Neural cell (in vitro differentiated cells): Measurements from ENCODE around the gene CHCHD1.

Experiments
- EP300 ChIP-seq: fragments of 450-650 bp; conservative IDR thresholded peaks from 2 replicates; pipeline ENCODE4 v1.6.1; 2014; ENCODE audit warnings: antibody characterized with exemption, mild to moderate bottlenecking, moderate library complexity; ENCODE audit not compliant: poor library complexity, severe bottlenecking
- EZH2 ChIP-seq: fragments of 200-600, 300-800 bp; shearing (Covaris generic), sonication (generic); IDR thresholded peaks from 2 replicates; pipeline ENCODE4 v1.6.1; 2014; ENCODE audit warnings: antibody characterized with exemption, low read length, borderline replicate concordance, mild to moderate bottlenecking; ENCODE audit not compliant: insufficient read depth, poor library complexity, severe bottlenecking
- MXI1 ChIP-seq: fragments of 450-650 bp; conservative IDR thresholded peaks from 2 replicates; pipeline ENCODE4 v1.6.1; 2014; ENCODE audit warnings: antibody characterized with exemption, mild to moderate bottlenecking; ENCODE audit not compliant: poor library complexity, severe bottlenecking
- POLR2AphosphoS5 ChIP-seq: IDR thresholded peaks from 2 replicates; pipeline ENCODE4 v1.6.1; 2012
- RAD21 ChIP-seq: fragments of 450-650 bp; conservative IDR thresholded peaks from 2 replicates; pipeline ENCODE4 v1.6.1; 2014; ENCODE audit warnings: antibody characterized with exemption, mild to moderate bottlenecking, moderate library complexity
- SMC3 ChIP-seq: fragments of 450-650 bp; conservative IDR thresholded peaks from 2 replicates; pipeline ENCODE4 v1.6.1; 2014; ENCODE audit warnings: antibody characterized with exemption, mild to moderate bottlenecking, moderate library complexity; ENCODE audit not compliant: poor library complexity
- TAF1 ChIP-seq: IDR thresholded peaks from 2 replicates; pipeline ENCODE4 v1.6.1; 2012; ENCODE audit warnings: low read depth
- TF ChIP-seq, protein P1 (sequence below): fragments of 450-650 bp; IDR thresholded peaks from 2 replicates; pipeline ENCODE4 v1.5.1; 2014; ENCODE audit warnings: antibody characterized with exemption, mild to moderate bottlenecking, moderate library complexity; ENCODE audit not compliant: poor library complexity, severe bottlenecking
- TF ChIP-seq, protein P2 (sequence below): IDR thresholded peaks from 2 replicates; pipeline ENCODE4 v1.6.1; 2012; ENCODE audit warnings: borderline replicate concordance

GRCh38 chr10:73806176-73806950 lies 24.5 kb downstream of the CHCHD1 start:
- TF ChIP-seq, protein P1, sequence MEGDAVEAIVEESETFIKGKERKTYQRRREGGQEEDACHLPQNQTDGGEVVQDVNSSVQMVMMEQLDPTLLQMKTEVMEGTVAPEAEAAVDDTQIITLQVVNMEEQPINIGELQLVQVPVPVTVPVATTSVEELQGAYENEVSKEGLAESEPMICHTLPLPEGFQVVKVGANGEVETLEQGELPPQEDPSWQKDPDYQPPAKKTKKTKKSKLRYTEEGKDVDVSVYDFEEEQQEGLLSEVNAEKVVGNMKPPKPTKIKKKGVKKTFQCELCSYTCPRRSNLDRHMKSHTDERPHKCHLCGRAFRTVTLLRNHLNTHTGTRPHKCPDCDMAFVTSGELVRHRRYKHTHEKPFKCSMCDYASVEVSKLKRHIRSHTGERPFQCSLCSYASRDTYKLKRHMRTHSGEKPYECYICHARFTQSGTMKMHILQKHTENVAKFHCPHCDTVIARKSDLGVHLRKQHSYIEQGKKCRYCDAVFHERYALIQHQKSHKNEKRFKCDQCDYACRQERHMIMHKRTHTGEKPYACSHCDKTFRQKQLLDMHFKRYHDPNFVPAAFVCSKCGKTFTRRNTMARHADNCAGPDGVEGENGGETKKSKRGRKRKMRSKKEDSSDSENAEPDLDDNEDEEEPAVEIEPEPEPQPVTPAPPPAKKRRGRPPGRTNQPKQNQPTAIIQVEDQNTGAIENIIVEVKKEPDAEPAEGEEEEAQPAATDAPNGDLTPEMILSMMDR, result no peak
- no peak for TF ChIP-seq POLR2AphosphoS5
- TF ChIP-seq EP300, result no peak
- no peak for TF ChIP-seq SMC3
- no peak for TF ChIP-seq TAF1
- no peak for TF ChIP-seq EZH2
- no peak for TF ChIP-seq RAD21
- TF ChIP-seq MXI1, result no peak
- TF ChIP-seq, protein P2, sequence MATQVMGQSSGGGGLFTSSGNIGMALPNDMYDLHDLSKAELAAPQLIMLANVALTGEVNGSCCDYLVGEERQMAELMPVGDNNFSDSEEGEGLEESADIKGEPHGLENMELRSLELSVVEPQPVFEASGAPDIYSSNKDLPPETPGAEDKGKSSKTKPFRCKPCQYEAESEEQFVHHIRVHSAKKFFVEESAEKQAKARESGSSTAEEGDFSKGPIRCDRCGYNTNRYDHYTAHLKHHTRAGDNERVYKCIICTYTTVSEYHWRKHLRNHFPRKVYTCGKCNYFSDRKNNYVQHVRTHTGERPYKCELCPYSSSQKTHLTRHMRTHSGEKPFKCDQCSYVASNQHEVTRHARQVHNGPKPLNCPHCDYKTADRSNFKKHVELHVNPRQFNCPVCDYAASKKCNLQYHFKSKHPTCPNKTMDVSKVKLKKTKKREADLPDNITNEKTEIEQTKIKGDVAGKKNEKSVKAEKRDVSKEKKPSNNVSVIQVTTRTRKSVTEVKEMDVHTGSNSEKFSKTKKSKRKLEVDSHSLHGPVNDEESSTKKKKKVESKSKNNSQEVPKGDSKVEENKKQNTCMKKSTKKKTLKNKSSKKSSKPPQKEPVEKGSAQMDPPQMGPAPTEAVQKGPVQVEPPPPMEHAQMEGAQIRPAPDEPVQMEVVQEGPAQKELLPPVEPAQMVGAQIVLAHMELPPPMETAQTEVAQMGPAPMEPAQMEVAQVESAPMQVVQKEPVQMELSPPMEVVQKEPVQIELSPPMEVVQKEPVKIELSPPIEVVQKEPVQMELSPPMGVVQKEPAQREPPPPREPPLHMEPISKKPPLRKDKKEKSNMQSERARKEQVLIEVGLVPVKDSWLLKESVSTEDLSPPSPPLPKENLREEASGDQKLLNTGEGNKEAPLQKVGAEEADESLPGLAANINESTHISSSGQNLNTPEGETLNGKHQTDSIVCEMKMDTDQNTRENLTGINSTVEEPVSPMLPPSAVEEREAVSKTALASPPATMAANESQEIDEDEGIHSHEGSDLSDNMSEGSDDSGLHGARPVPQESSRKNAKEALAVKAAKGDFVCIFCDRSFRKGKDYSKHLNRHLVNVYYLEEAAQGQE, result no peak
